HG02943 (cell line): ENCODE measurements around the gene SART1.

Experiments used
- ATAC-seq: cut with Tn5 transposase; IDR thresholded peaks from one replicate; pipeline ENCODE4 v1.9.1; 2021; ENCODE audit warnings: mild to moderate bottlenecking, low read depth, moderate library complexity; ENCODE audit not compliant: unreplicated experiment

The SART1 gene, protein sequence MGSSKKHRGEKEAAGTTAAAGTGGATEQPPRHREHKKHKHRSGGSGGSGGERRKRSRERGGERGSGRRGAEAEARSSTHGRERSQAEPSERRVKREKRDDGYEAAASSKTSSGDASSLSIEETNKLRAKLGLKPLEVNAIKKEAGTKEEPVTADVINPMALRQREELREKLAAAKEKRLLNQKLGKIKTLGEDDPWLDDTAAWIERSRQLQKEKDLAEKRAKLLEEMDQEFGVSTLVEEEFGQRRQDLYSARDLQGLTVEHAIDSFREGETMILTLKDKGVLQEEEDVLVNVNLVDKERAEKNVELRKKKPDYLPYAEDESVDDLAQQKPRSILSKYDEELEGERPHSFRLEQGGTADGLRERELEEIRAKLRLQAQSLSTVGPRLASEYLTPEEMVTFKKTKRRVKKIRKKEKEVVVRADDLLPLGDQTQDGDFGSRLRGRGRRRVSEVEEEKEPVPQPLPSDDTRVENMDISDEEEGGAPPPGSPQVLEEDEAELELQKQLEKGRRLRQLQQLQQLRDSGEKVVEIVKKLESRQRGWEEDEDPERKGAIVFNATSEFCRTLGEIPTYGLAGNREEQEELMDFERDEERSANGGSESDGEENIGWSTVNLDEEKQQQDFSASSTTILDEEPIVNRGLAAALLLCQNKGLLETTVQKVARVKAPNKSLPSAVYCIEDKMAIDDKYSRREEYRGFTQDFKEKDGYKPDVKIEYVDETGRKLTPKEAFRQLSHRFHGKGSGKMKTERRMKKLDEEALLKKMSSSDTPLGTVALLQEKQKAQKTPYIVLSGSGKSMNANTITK

DNA sequence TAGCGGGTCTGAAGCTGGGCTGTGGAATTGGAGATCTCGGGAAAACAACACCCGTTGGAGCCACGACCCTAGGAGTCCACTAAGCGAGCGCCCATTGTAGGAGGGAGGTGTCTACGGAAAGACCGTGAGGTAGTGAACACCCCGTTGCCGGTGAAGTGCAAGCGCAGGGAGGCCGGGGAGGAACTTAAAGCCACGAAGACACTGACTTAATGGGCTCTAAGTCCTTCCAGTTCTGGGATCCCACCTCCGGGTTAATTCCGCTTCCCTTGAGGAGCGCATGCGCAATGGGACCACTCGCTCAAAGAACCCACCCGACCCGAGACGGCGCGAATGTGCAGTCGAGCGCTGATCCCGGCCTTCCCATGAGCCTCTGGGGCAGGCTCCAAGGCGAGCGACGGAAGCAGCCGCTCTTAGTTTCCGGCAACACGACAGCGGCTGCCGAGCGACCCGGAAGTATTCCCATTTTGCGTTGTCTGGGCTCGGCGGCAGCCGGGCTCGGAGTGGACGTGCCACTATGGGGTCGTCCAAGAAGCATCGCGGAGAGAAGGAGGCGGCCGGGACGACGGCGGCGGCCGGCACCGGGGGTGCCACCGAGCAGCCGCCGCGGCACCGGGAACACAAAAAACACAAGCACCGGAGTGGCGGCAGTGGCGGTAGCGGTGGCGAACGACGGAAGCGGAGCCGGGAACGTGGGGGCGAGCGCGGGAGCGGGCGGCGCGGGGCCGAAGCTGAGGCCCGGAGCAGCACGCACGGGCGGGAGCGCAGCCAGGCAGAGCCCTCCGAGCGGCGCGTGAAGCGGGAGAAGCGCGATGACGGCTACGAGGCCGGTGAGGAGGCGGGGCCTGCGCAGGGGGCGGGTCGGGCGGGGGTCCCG lies at the start of gene SART1:
SART1 (plus strand) TSS at position 468 of the 874 bp plus-strand sequence; CDS start at position 515, 47 bp downstream.
- no peak for ATAC-seq

GRCh38 chr11:65912845-65913244 lies 48.7 kb upstream of the SART1 start:
- no peak for ATAC-seq

- no peak for ATAC-seq
Measured at GRCh38 chr11:65915101-65915820, 46.3 kb upstream of the SART1 start.

DNA sequence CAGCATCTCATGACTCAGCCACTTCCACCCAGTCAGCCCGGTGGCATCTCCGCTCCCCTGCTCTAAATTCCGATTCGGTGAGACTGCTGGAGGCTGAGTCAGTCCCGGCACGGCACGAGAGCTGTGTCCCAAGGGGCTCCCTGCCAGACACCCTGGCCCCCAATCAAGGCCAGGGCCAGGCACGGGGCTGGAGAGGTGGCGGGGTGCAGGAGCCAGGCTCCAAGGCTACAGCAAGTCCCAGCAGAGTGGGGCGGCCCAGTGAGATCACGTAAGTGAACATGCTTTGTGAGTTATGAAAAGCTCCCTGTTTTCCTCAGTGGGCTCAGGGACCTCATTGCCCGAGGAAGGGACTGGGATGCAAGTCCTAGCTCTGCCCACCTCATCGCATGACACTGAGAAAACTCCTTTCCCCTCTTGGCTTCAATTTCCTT lies 45.7 kb upstream of the SART1 start:
- ATAC-seq, result no peak

DNA sequence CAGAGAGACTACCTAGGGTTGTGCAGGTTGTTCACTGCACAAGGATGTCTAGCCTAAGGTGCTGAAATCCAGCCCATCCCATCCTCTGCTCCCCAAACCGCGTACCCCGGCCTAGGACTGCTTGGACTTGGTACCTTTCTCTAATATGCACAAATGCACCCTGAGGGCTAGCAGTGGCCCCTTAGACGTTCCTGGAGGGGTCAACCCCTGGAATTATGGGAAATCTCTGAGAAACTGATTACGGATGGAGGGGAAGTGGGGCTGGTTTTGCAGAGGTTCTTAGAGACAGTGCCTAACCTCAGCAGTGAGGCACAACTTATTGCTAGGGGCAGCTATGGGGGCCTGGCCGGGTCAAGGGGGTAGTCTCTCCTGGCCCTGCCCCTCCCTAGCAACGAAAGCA lies 45.1 kb upstream of the SART1 start:
- ATAC-seq, result no peak

GRCh38 chr11:65917077-65917433 lies 44.5 kb upstream of the SART1 start:
- ATAC-seq, result no peak

DNA sequence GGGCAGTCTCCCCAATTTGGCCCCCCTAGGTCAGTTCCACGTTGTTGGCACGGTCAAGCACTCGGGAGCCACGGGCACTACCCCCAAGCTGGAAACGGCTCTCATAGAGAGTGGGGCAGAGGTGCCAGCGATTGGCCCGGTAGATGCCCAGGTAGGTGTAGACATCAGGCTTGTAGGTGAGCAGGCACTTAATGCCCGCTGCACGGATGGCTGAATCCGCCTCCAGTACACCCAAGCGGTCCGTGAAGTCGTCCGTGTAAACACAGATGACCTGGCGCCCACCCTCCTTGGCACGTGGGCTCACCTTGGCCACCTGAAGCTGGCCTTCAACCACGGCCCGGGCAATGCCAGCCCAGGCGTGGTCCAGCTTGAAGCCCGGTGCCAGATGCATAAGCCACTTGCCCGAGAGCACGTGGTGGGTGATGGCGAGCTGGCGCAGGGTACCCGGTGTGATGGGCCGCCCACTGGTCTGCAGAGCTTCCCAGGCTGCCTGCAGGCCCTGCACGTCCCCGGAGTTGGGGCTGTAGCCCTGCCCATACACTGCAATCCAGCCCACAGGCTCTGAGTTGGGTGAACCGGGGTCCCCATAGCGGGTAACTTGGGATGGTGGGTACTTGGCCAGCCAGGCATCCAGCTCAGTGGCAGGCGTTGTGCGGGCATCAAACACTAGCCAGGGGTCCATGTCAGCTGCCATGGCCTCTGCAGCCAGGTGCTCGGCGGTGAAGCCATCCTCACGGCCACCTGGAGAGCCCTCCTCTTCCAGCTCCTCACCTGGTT lies 43.9 kb upstream of the SART1 start:
- ATAC-seq, result no peak

- ATAC-seq, result peak; percentile 45
Measured at GRCh38 chr11:65918211-65919140, 43.1 kb upstream of the SART1 start, which contains the start of gene C11orf68. Gene C11orf68 (minus strand): TSS chr11:65919062. CDS start chr11:65919031, 31 bp downstream.

- ATAC-seq, result peak; percentile 84
Measured at GRCh38 chr11:65919141-65919572, 42.4 kb upstream of the SART1 start, which contains the start of gene DRAP1. Gene DRAP1 (plus strand): TSS chr11:65919426. CDS start chr11:65919502, 76 bp downstream.

- peak; percentile 29 for ATAC-seq
Measured at GRCh38 chr11:65919573-65920371, 41.8 kb upstream of the SART1 start.

DNA sequence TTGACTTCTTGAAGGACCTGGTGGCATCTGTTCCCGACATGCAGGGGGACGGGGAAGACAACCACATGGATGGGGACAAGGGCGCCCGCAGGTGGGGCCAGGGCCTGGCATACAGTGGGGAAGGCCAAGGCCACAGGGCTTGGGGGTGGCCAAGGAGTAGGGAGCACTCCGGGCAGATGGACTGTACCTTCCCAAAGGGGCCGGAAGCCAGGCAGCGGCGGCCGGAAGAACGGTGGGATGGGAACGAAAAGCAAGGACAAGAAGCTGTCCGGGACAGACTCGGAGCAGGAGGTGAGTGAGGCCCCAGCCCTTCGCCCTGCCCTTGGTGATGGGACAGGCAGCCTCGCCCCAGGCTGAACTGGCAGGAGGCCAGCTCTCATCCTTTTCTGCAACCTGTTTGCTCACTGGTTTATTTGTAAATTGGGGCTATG lies 41.1 kb upstream of the SART1 start:
- ATAC-seq, result no peak

GRCh38 chr11:65921033-65921555 lies 40.4 kb upstream of the SART1 start:
- ATAC-seq, result no peak

DNA sequence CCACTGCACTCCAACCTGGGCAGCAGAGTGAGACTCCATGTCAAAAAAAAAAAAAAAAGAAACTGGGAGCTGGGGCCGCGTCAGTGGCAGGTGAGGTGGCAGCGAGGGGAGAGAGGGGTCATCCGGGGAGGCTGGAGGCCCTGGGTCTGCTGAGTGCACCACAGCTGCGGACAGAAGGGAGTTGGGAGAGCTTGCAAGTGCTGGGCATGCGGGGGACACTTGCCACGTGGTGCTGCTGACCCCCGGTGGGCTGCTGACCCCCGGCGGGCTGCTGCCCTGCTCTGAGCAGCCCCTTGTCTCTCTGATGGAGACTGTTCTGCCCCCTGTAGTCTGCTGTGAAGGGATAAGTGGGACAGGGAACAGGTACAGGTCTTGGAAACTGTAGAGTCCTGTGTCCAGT lies 39.7 kb upstream of the SART1 start:
- no peak for ATAC-seq

DNA sequence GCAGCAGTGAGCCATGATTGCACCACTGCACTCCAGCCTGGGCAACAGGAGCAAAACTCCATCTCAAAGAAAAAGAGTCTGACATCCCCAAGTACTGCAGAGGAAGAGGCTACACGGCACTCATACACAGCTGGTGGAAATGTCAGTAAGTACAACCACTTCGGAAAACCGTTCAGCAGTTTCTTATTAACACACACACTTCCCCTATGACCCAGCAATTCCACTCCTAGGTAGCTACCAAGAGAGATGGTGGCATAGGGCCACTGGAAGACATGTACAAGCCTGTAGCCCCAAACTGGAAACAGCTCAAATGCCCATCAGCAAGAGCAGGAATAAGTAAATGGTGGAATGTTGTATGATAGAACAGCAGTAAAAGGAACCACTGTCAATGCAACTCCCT lies 39.0 kb upstream of the SART1 start:
- no peak for ATAC-seq

- no peak for ATAC-seq
Measured at GRCh38 chr11:65925397-65925796, 36.1 kb upstream of the SART1 start.

- ATAC-seq, result peak; percentile 78
Measured at GRCh38 chr11:65927904-65928397, 33.6 kb upstream of the SART1 start.

DNA sequence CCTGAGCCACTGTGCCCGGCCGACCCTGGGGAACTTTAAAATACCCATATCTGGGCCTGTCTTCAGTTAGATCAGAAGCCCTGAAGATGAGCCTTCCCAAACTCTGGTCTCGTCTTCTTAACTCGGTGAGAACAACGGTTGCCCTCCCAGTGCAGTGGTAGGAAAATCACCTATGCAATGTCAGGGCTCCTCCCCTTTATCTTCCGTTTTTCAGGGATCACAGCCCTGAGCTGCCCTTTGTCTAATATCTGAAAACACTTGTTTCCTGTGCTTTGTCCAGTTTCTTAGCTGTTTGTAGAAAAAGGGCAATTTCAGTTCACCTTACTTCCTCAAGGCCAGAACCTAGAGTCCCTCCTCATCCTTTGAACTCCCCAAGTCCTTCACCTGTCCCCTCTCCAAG lies 32.9 kb upstream of the SART1 start:
- no peak for ATAC-seq
